Measurements from ENCODE around the gene BBX.

The BBX gene

DNA sequence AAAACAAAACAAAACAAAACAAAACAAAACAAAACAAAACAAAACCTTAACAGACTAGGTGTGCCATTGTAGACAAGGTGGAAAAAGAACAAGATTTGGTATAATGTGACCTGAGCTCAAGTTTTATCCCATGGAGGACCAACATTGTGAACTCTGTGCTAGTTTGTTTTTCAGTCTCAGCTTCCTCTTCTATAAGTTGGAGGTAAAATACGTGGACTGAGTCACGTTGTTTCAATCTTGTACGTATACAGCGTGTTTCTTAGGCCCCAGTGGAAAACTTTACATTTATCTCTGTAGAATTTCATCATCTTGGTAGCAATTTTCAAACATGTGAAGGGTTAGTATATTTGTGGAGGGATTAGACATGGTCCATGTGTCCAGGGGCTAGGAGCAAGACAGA is 306.4 kb downstream of the BBX start:
- H3K27ac ChIP-seq (replicated peaks), result no peak overlapping the region
- H3K27me3 ChIP-seq (ENCODE audit: insufficient read depth, poor library complexity, severe bottlenecking), result no peaks in the 10 kb centered on the region
- DNase-seq (ENCODE audit: low read depth in 1 of 2, low spot score in 1 of 2), result no peak
- H3K4me3 ChIP-seq (replicated peaks; ENCODE audit: insufficient read depth, low read length), result no peak overlapping the region
- no peak for TF ChIP-seq POLR2AphosphoS5 (IDR thresholded peaks at IDR 0.05; ENCODE audit: low read depth)
- TF ChIP-seq, protein P1, sequence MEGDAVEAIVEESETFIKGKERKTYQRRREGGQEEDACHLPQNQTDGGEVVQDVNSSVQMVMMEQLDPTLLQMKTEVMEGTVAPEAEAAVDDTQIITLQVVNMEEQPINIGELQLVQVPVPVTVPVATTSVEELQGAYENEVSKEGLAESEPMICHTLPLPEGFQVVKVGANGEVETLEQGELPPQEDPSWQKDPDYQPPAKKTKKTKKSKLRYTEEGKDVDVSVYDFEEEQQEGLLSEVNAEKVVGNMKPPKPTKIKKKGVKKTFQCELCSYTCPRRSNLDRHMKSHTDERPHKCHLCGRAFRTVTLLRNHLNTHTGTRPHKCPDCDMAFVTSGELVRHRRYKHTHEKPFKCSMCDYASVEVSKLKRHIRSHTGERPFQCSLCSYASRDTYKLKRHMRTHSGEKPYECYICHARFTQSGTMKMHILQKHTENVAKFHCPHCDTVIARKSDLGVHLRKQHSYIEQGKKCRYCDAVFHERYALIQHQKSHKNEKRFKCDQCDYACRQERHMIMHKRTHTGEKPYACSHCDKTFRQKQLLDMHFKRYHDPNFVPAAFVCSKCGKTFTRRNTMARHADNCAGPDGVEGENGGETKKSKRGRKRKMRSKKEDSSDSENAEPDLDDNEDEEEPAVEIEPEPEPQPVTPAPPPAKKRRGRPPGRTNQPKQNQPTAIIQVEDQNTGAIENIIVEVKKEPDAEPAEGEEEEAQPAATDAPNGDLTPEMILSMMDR (IDR thresholded peaks at IDR 0.05; ENCODE audit: insufficient read depth, low read length), result no peak
- TF ChIP-seq GABPA (IDR thresholded peaks at IDR 0.05; ENCODE audit: low read depth), result no peak
- TF ChIP-seq SPI1 (IDR thresholded peaks at IDR 0.05; ENCODE audit: borderline replicate concordance, low read depth), result no peak
- TF ChIP-seq, protein P2, sequence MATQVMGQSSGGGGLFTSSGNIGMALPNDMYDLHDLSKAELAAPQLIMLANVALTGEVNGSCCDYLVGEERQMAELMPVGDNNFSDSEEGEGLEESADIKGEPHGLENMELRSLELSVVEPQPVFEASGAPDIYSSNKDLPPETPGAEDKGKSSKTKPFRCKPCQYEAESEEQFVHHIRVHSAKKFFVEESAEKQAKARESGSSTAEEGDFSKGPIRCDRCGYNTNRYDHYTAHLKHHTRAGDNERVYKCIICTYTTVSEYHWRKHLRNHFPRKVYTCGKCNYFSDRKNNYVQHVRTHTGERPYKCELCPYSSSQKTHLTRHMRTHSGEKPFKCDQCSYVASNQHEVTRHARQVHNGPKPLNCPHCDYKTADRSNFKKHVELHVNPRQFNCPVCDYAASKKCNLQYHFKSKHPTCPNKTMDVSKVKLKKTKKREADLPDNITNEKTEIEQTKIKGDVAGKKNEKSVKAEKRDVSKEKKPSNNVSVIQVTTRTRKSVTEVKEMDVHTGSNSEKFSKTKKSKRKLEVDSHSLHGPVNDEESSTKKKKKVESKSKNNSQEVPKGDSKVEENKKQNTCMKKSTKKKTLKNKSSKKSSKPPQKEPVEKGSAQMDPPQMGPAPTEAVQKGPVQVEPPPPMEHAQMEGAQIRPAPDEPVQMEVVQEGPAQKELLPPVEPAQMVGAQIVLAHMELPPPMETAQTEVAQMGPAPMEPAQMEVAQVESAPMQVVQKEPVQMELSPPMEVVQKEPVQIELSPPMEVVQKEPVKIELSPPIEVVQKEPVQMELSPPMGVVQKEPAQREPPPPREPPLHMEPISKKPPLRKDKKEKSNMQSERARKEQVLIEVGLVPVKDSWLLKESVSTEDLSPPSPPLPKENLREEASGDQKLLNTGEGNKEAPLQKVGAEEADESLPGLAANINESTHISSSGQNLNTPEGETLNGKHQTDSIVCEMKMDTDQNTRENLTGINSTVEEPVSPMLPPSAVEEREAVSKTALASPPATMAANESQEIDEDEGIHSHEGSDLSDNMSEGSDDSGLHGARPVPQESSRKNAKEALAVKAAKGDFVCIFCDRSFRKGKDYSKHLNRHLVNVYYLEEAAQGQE (IDR thresholded peaks at IDR 0.05; ENCODE audit: insufficient replicate concordance, low read depth), result no peak

DNA sequence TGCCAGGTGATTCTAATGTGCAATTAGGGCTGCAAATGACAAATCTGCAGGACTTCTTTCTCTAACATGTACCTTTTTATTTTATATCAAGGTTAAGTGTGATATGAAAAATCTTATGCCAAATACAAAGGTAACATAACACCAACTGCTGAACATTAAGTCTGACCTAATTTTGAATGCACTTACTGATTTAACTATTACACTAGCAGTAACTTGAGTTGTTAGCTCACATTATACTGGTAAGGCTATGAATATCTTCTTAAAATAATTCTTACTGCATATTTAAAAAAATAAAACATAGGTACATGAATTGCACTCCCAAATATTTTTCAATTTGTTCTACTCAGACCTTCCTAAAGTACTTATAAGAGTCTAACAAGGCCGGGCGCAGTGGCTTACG is 308.8 kb downstream of the BBX start:
- H3K27me3 ChIP-seq (ENCODE audit: insufficient read depth, poor library complexity, severe bottlenecking), result no peaks in the 10 kb centered on the region
- H3K4me3 ChIP-seq (replicated peaks; ENCODE audit: insufficient read depth, low read length), result no peak overlapping the region
- TF ChIP-seq, protein P1 (IDR thresholded peaks at IDR 0.05; ENCODE audit: insufficient read depth, low read length), result no peak
- TF ChIP-seq, protein P2 (IDR thresholded peaks at IDR 0.05; ENCODE audit: insufficient replicate concordance, low read depth), result no peak
- no peak for TF ChIP-seq POLR2AphosphoS5 (IDR thresholded peaks at IDR 0.05; ENCODE audit: low read depth)
- TF ChIP-seq GABPA (IDR thresholded peaks at IDR 0.05; ENCODE audit: low read depth), result no peak
- TF ChIP-seq SPI1 (IDR thresholded peaks at IDR 0.05; ENCODE audit: borderline replicate concordance, low read depth), result no peak
- H3K27ac ChIP-seq (replicated peaks), result no peak overlapping the region
- no peak for DNase-seq (ENCODE audit: low read depth in 1 of 2, low spot score in 1 of 2)

DNA sequence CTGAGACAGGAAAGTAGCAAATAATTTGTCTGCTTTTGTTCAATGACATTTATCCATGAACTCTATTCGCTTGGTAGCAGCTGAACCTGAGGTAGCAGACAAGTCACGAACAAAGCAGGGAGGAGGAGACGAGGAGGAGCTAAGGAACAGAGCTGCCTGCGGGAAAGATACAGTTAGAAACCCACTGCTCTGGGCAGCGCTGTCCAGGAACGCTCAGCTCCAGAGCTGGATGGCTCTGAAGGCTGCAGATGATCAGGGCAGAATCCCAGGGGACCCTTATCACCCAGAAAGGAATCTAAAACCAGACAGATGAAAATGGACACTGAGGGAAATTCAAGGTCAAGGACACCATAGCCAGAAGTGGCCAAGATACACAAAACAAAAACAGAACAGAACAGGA is 310.3 kb downstream of the BBX start:
- H3K27ac ChIP-seq (replicated peaks), result no peak overlapping the region
- TF ChIP-seq GABPA (IDR thresholded peaks at IDR 0.05; ENCODE audit: low read depth) (no peak), POLR2AphosphoS5 (IDR thresholded peaks at IDR 0.05; ENCODE audit: low read depth) (no peak), SPI1 (IDR thresholded peaks at IDR 0.05; ENCODE audit: borderline replicate concordance, low read depth) (no peak)
- TF ChIP-seq, protein P1 (IDR thresholded peaks at IDR 0.05; ENCODE audit: insufficient read depth, low read length), result no peak
- TF ChIP-seq, protein P2 (IDR thresholded peaks at IDR 0.05; ENCODE audit: insufficient replicate concordance, low read depth), result no peak
- H3K4me3 ChIP-seq (replicated peaks; ENCODE audit: insufficient read depth, low read length), result no peak overlapping the region
- H3K27me3 ChIP-seq (ENCODE audit: insufficient read depth, poor library complexity, severe bottlenecking), result no peaks in the 10 kb centered on the region
- DNase-seq (ENCODE audit: low read depth in 1 of 2, low spot score in 1 of 2), result no peak
